ENCODE data around the gene SNCAIP. TPM values are rescaled to one million over a fixed set of nuclear protein-coding genes. Genes with fewer than 3 reads are reported as not detected.

SNCAIP gene
- total RNA-seq (2022) (0.12 and 0.21 TPM in 2 replicates), Bru-seq, nascent RNA (percentile 18 among the genes with signal in this experiment), BruChase-seq, experiment 1, labeled RNA remaining after a 6-hour chase (percentile 15 among the genes with signal in this experiment), BruChase-seq, experiment 2, labeled RNA remaining after a 2-hour chase (percentile 17 among the genes with signal in this experiment)
- long read RNA-seq, partial matches to known transcripts: 0 of 1 reads
- long read RNA-seq, other reads (novel, unspliced or antisense): 1 of 1 reads

GRCh38 chr5:122311961-122312590 lies at the start of gene SNCAIP:
Gene SNCAIP (plus strand): TSS chr5:122312237. CDS start chr5:122391135, 78,898 bp downstream.
- no peak for TF ChIP-seq CTCF (IDR thresholded peaks at IDR 0.05; ENCODE audit: unreplicated experiment)
- no peaks in the 10 kb centered on the region for H3K9me3 Mint-ChIP-seq (ENCODE audit: unreplicated experiment)
- no TSS peak for BruUV-seq (replicated peaks)
- no peaks in the 10 kb centered on the region for H3K36me3 Mint-ChIP-seq (ENCODE audit: insufficient read depth, unreplicated experiment)
- POLR2A ChIA-PET: no interaction called here
- intact Hi-C loops (cut with micrococcal nuclease): loop anchor here (5.0 kb wide), 1 partner anchor 115 kb away; no protein-coding TSS in a partner anchor
- peak; percentile 56 for DNase-seq (ENCODE audit: unreplicated experiment)
- no peak within 1 kb of the TSS for H3K27ac Mint-ChIP-seq (ENCODE audit: low read depth, unreplicated experiment)
- CTCF ChIA-PET: interaction anchor here (0.6 to 1.0 kb wide), 3 partner anchors 10 to 90 kb away, joined by 3 read pairs; no protein-coding TSS in a partner anchor
- H3K4me1 Mint-ChIP-seq (ENCODE audit: insufficient read depth, unreplicated experiment): peaks cover 13% of the 10 kb centered on the region
- peaks cover 15% of the 10 kb centered on the region for H3K27me3 Mint-ChIP-seq (ENCODE audit: insufficient read depth, unreplicated experiment)
- peak within 1 kb of the TSS; percentile 77 for H3K4me3 Mint-ChIP-seq (ENCODE audit: unreplicated experiment)

- no peaks in the 10 kb centered on the region for H3K36me3 Mint-ChIP-seq (ENCODE audit: insufficient read depth, unreplicated experiment)
- no peak for TF ChIP-seq CTCF (IDR thresholded peaks at IDR 0.05; ENCODE audit: unreplicated experiment)
- ChIA-PET POLR2A (interaction anchor here (0.7 to 1.3 kb wide), 2 partner anchors 20 to 79 kb away, joined by 3 read pairs; no protein-coding TSS in a partner anchor), CTCF (interaction anchor here (0.6 to 1.4 kb wide), 2 partner anchors 15 to 33 kb away, joined by 3 to 9 read pairs; no protein-coding TSS in a partner anchor)
- no peak overlapping the region for H3K27ac Mint-ChIP-seq (ENCODE audit: low read depth, unreplicated experiment)
- peaks cover 22% of the 10 kb centered on the region for H3K4me1 Mint-ChIP-seq (ENCODE audit: insufficient read depth, unreplicated experiment)
- no peaks in the 10 kb centered on the region for H3K27me3 Mint-ChIP-seq (ENCODE audit: insufficient read depth, unreplicated experiment)
- no TSS peak for BruUV-seq (replicated peaks)
- intact Hi-C loops (cut with micrococcal nuclease): no loop called here
- H3K9me3 Mint-ChIP-seq (ENCODE audit: unreplicated experiment): no peaks in the 10 kb centered on the region
- no peak overlapping the region for H3K4me3 Mint-ChIP-seq (ENCODE audit: unreplicated experiment)
- DNase-seq (ENCODE audit: unreplicated experiment): no peak
Observed at GRCh38 chr5:122263352-122264030, 48.5 kb upstream of the SNCAIP start.

- intact Hi-C loops (cut with micrococcal nuclease): no loop called here
- H3K27me3 Mint-ChIP-seq (ENCODE audit: insufficient read depth, unreplicated experiment): no peaks in the 10 kb centered on the region
- no peaks in the 10 kb centered on the region for H3K9me3 Mint-ChIP-seq (ENCODE audit: unreplicated experiment)
- H3K4me1 Mint-ChIP-seq (ENCODE audit: insufficient read depth, unreplicated experiment): peaks cover 16% of the 10 kb centered on the region
- BruUV-seq (replicated peaks): no TSS peak
- ChIA-PET POLR2A (interaction anchor here (1.3 kb wide), 1 partner anchor 19 kb away, joined by 3 read pairs; no protein-coding TSS in a partner anchor), CTCF (interaction anchor here (0.5 to 0.6 kb wide), 4 partner anchors 44 to 1274 kb away, joined by 3 to 4 read pairs (median 3); no protein-coding TSS in a partner anchor)
- DNase-seq (ENCODE audit: unreplicated experiment): no peak
- H3K27ac Mint-ChIP-seq (ENCODE audit: low read depth, unreplicated experiment): no peak overlapping the region
- no peaks in the 10 kb centered on the region for H3K36me3 Mint-ChIP-seq (ENCODE audit: insufficient read depth, unreplicated experiment)
- no peak for TF ChIP-seq CTCF (IDR thresholded peaks at IDR 0.05; ENCODE audit: unreplicated experiment)
- H3K4me3 Mint-ChIP-seq (ENCODE audit: unreplicated experiment): no peak overlapping the region
Observed at GRCh38 chr5:122264610-122265009, 47.4 kb upstream of the SNCAIP start.

GRCh38 chr5:122267185-122267584 lies 44.9 kb upstream of the SNCAIP start:
- Mint-ChIP-seq H3K9me3 (ENCODE audit: unreplicated experiment) (no peaks in the 10 kb centered on the region), H3K4me3 (ENCODE audit: unreplicated experiment) (no peak overlapping the region), H3K4me1 (ENCODE audit: insufficient read depth, unreplicated experiment) (peaks cover 6% of the 10 kb centered on the region), H3K27ac (ENCODE audit: low read depth, unreplicated experiment) (no peak overlapping the region), H3K36me3 (ENCODE audit: insufficient read depth, unreplicated experiment) (no peaks in the 10 kb centered on the region), H3K27me3 (ENCODE audit: insufficient read depth, unreplicated experiment) (no peaks in the 10 kb centered on the region)
- no TSS peak for BruUV-seq (replicated peaks)
- intact Hi-C loops (cut with micrococcal nuclease): no loop called here
- DNase-seq (ENCODE audit: unreplicated experiment): no peak
- CTCF ChIA-PET: interaction anchor here (0.9 to 1.4 kb wide), 2 partner anchors 72 to 181 kb away, joined by 3 to 5 read pairs; no protein-coding TSS in a partner anchor
- TF ChIP-seq CTCF (IDR thresholded peaks at IDR 0.05; ENCODE audit: unreplicated experiment): no peak
- POLR2A ChIA-PET: no interaction called here
